ENCODE data around the gene SESN1. TPM values are rescaled to one million over a fixed set of nuclear protein-coding genes. Genes with fewer than 3 reads are reported as not detected.

The SESN1 gene
- 51.0 TPM for total RNA-seq

DNA sequence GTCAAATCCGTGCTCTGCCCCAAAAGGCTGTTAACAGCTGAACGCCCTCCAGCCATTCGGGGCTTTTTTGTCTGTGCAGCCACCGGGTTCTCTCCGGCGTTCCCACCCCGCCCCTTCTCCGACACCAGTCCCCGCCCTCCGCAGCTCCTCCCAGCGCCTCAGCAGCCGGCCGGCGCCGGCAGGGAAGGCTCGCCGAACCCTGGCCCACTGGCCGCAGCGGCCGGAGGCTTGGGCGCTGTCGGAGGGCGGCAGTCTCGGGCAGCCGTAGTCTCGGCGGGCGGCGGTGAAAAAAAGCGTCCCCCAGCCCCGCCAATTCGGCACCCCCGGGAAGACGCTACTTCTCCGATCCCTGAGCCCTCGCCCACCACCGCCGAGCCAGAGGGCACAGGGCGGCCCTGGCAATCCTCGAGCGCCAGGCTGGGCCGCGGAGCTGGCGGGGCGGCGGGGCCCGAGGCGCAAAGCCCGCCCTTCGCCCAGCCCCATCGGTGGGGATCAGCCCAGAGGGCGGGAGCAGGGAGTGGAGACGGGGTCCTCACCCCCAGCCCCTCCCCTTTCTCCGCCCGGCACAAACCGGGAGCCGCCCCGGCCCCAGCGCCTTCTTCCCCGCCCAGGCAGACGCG lies at the start of gene SESN1:
TSS of gene SESN1 (minus strand) at position 431 of the 620 bp plus-strand sequence. CDS start 773 bp downstream, outside the sequence.

GRCh38 chr6:109095036-109095834 lies 589 bp upstream of the SESN1 start, which contains the start of gene CEP57L1:
Gene CEP57L1, plus strand, starts transcription at chr6:109095507. Its CDS starts 49,715 bp downstream, at chr6:109145222.

Small RNA genes within 50 kb of the gene (small RNA-seq; reads per million reads assigned to genes)
- gene RNU6-653P (ENCODE audit: low replicate concordance) = not detected

Other genes starting within 250 kb of the SESN1 start
- 17.2 TPM for gene ARMC2, start 246.4 kb downstream of the SESN1 start, total RNA-seq
- gene CEP57L1, start 661 bp upstream of the SESN1 start, total RNA-seq = 88.6 TPM